SU-DHL-6 (cell line): ENCODE results near the gene LGR6.

ENCODE experiments used
- EZH2phosphoT487 ChIP-seq: fragments of 200-600 bp; sonication (generic), shearing (Covaris generic); conservative IDR thresholded peaks from 2 replicates; pipeline ENCODE4 v1.6.1; 2018; ENCODE audit warnings: mild to moderate bottlenecking, antibody characterized with exemption, low read length, moderate library complexity, mixed read lengths
- TF ChIP-seq, protein P1 (sequence below): fragments of 200-600 bp; sonication (generic); IDR thresholded peaks from one replicate; pipeline ENCODE4 v1.5.1; 2017; ENCODE audit warnings: antibody characterized with exemption, mild to moderate bottlenecking, low read length, moderate library complexity; ENCODE audit not compliant: insufficient read depth, poor library complexity, severe bottlenecking

DNA sequence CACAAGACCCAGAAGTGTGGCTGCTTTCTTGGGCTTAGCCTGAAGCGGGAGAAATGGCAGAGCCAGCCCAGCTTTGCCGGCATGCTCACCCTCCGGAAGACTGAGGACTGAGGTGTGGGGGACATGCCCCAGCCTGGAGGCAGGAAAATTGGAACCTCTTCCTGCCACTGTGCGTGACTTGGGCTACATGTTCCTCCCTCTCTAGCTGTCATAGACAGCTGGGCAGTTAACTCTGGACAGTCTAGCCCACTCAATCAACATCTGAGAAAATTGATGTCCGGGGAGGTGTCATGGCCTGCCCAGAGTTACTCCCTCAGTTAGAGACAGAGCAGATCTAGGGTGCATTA, 88.4 kb downstream of the LGR6 start:
- TF ChIP-seq, protein P1, sequence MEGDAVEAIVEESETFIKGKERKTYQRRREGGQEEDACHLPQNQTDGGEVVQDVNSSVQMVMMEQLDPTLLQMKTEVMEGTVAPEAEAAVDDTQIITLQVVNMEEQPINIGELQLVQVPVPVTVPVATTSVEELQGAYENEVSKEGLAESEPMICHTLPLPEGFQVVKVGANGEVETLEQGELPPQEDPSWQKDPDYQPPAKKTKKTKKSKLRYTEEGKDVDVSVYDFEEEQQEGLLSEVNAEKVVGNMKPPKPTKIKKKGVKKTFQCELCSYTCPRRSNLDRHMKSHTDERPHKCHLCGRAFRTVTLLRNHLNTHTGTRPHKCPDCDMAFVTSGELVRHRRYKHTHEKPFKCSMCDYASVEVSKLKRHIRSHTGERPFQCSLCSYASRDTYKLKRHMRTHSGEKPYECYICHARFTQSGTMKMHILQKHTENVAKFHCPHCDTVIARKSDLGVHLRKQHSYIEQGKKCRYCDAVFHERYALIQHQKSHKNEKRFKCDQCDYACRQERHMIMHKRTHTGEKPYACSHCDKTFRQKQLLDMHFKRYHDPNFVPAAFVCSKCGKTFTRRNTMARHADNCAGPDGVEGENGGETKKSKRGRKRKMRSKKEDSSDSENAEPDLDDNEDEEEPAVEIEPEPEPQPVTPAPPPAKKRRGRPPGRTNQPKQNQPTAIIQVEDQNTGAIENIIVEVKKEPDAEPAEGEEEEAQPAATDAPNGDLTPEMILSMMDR = no peak
- TF ChIP-seq EZH2phosphoT487 = no peak
